Pancreas (tissue), 10 donors: ENCODE data around the gene PAX3. TPM values are rescaled to one million over a fixed set of nuclear protein-coding genes. Genes with fewer than 3 reads are reported as not detected.

Source experiments
- ATAC-seq, 4 donors: fragments of 200-7000 bp; cut with Tn5 transposase; one replicate each; pipeline versions ENCODE4 v1.8.0 to v1.9.1; 2020; ENCODE audit warnings: mild to moderate bottlenecking in 4 of 4, moderate library complexity in 4 of 4
- DNase-seq, 6 donors: peaks; one replicate each; pipeline ENCODE4 v3.0.0-alpha.2; 2020
- FAIRE-seq: peaks from 2 replicates; lab custom pipeline; 2012; peaks lifted over from hg19 to GRCh38; lab: Jason Lieb, UNC
- H3K27ac ChIP-seq, 4 donors: fragments of 200-600 bp; sonication (generic); 1 replicate in 3 of 4; 2 replicates in 1 of 4; pipeline versions ENCODE4 v1.5.0 to v1.8.0; 2020
- H3K27me3 ChIP-seq, 4 donors: fragments of 200-600 bp; one replicate each; pipeline ENCODE4 v1.8.0; 2021
- H3K36me3 ChIP-seq, 3 donors: fragments of 200-600 bp; sonication (generic) in 1 of 3; one replicate each; pipeline versions ENCODE4 v1.5.0 to v1.8.0; 2020 to 2021
- H3K4me1 ChIP-seq, 3 donors: fragments of 200-600 bp; one replicate each; pipeline ENCODE4 v1.8.0; 2021
- H3K4me3 ChIP-seq, 4 donors: fragments of 200-600 bp; sonication (generic) in 2 of 4; one replicate each; pipeline versions ENCODE4 v1.5.0 to v1.8.0; 2020 to 2021
- H3K9me3 ChIP-seq, 4 donors: fragments of 200-600 bp; one replicate each; pipeline ENCODE4 v1.8.0; 2021
- CTCF ChIP-seq, 4 donors: fragments of 200-600 bp; sonication (generic) in 3 of 4; IDR thresholded peaks; one replicate each; pipeline versions ENCODE4 v1.5.0 to v1.8.0; 2021; ENCODE audit warnings: antibody characterized with exemption in 4 of 4
- WGBS, 2 donors: extraction: QIAGEN DNeasy Blood & Tissue Kit; methylation state at CpG; one replicate each; pipeline ENCODE4 v1.1.7; 2013; 5-methylcytosine and 5-hydroxymethylcytosine counted together
- intact Hi-C, 3 donors: fragments of 100-400 bp; cut with DNase I; formaldehyde crosslinking; loops; one replicate each; pipeline versions ENCODE4 v1.11.1 to v1.14.2; 2022
- polyA plus RNA-seq, 2 donors: library from polyadenylated mRNA; stranded (reverse); fragments of 200-250 nt; gene quantifications; one replicate each; pipeline ENCODE4 v1.2.3, GENCODE V29; 2013
- total RNA-seq, 6 donors: library from RNA; stranded (reverse); fragmentation: NEBNext Ultra II Directional in 4 of 6; extraction: Animal tissue kit (Norgen Biotek cat#: 25700) in 4 of 6; gene quantifications; one replicate each; pipeline versions ENCODE4 v1.2.1 to v1.2.4, GENCODE V29; 2021 to 2023
- donor health status: healthy with polysubstance abuse.
- donor health status: DM: no; HTN: no; CAD: no; lungs with moderate emphysema.
- donor health status: DM: no; HTN: no; CAD: no.
- donor health status: control.
- donor health status: control.
- donor health status: Bipolar disorder and iron deficiency.
- donor health status: DM: yes; HTN: yes; CAD: no.
- donor health status: DM: no; HTN: no; CAD: no.
- donor health status: DM: no; HTN: no; CAD: no.
- donor health status: DM: yes; HTN: yes; CAD: no.

PAX3 gene
- total and polyA plus RNA-seq, 8 donors: not detected

GRCh38 chr2:222318026-222318711 is 19.4 kb upstream of the PAX3 start:
- Histone ChIP-seq H3K4me1 (peaks cover 0 to 5% (median 0%) of the 10 kb centered on the region in 3 donors), H3K36me3 (no peaks in the 10 kb centered on the region), H3K9me3 (no peaks in the 10 kb centered on the region), H3K4me3 (peak overlapping the region in 3 of 4 donors; percentile 23 to 49 (median 34)), H3K27ac (no peak overlapping the region), H3K27me3 (peaks cover 0 to 39% (median 9%) of the 10 kb centered on the region in 4 donors)
- WGBS, 2 donors: 0% methylated on average over 41 of the region's 41 CpGs
- intact Hi-C loops: loop anchor here in 1 of 3 donors (10.0 kb wide), 1 partner anchor 247 kb away; no protein-coding TSS in a partner anchor
- TF ChIP-seq CTCF (IDR thresholded peaks at IDR 0.05): peak in 3 of 4 donors; percentile 8 to 25 (median 10)
- DNase-seq: peak in 4 of 6 donors; percentile 33 to 84 (median 53)
- no peak for FAIRE-seq
- peak; percentile 78 to 91 (median 85) for ATAC-seq

GRCh38 chr2:222315443-222316121 is 16.8 kb upstream of the PAX3 start:
- DNase-seq (no peak), ATAC-seq (no peak), FAIRE-seq (no peak)
- H3K4me1 ChIP-seq: peaks cover 0 to 5% (median 0%) of the 10 kb centered on the region in 3 donors
- no peaks in the 10 kb centered on the region for H3K36me3 ChIP-seq
- WGBS, 2 donors: 35 to 41% methylated on average over 4 of the region's 4 CpGs
- no peak overlapping the region for H3K27ac ChIP-seq
- no peak for TF ChIP-seq CTCF (IDR thresholded peaks at IDR 0.05)
- peaks cover 3 to 62% (median 17%) of the 10 kb centered on the region in 4 donors for H3K27me3 ChIP-seq
- H3K4me3 ChIP-seq: no peak overlapping the region
- no peaks in the 10 kb centered on the region for H3K9me3 ChIP-seq
- intact Hi-C loops: loop anchor here in 1 of 3 donors (10.0 kb wide), 1 partner anchor 249 kb away; no protein-coding TSS in a partner anchor

- intact Hi-C loops: loop anchor here in 1 of 3 donors (10.0 kb wide), 1 partner anchor 251 kb away; no protein-coding TSS in a partner anchor
- H3K4me3 ChIP-seq: no peak overlapping the region
- DNase-seq: no peak
These were observed 15.0 kb upstream of the PAX3 start for GRCh38 chr2:222313816-222314215.

GRCh38 chr2:222311978-222312738 is 13.4 kb upstream of the PAX3 start:
- WGBS, 2 donors: 6% methylated on average over 48 of the region's 48 CpGs
- H3K27me3 ChIP-seq: peaks cover 4 to 90% (median 23%) of the 10 kb centered on the region in 4 donors
- peaks cover 0 to under 1% (median 0%) of the 10 kb centered on the region in 3 donors for H3K4me1 ChIP-seq
- intact Hi-C loops: loop anchor here in 1 of 3 donors (10.0 kb wide), 1 partner anchor 253 kb away; no protein-coding TSS in a partner anchor
- no peak overlapping the region for H3K27ac ChIP-seq
- H3K4me3 ChIP-seq: no peak overlapping the region
- no peaks in the 10 kb centered on the region for H3K9me3 ChIP-seq
- DNase-seq (peak in 1 of 6 donors; percentile 61), FAIRE-seq (no peak), ATAC-seq (no peak)
- no peaks in the 10 kb centered on the region for H3K36me3 ChIP-seq
- no peak for TF ChIP-seq CTCF (IDR thresholded peaks at IDR 0.05)

More at GRCh38 chr2:222313816-222314215, 15.0 kb upstream of the PAX3 start:
- FAIRE-seq (no peak), ATAC-seq (no peak)
- Histone ChIP-seq H3K36me3 (no peaks in the 10 kb centered on the region), H3K27me3 (peaks cover 4 to 80% (median 23%) of the 10 kb centered on the region in 4 donors), H3K4me1 (no peaks in the 10 kb centered on the region), H3K9me3 (no peaks in the 10 kb centered on the region), H3K27ac (no peak overlapping the region)
- no peak for TF ChIP-seq CTCF (IDR thresholded peaks at IDR 0.05)
